CD4-positive, alpha-beta T cell (primary cell): ENCODE results near the gene CNTLN. TPM values are rescaled to one million over a fixed set of nuclear protein-coding genes. Genes with fewer than 3 reads are reported as not detected.
"Not testable (repeated sequence)": the region's sequence is repeated elsewhere in the genome, so short reads cannot be mapped to it uniquely, and the experiment has no call there.

Experiments
- ATAC-seq: fragments of 200-7000 bp; cut with Tn5 transposase; one replicate; pipeline ENCODE4 v1.10.0; 2022; ENCODE audit warnings: mild to moderate bottlenecking; ENCODE audit not compliant: poor library complexity
- CTCF ChIA-PET: fragments of 350-600 bp; sonication (Branson Sonifier 250); formaldehyde crosslinking; loops from one replicate; lab custom pipeline; 2021; ENCODE audit warnings: antibody characterized with exemption, inconsistent platforms; lab: Charles Lee
- POLR2A ChIA-PET: fragments of 350-600 bp; sonication (Branson Sonifier 250); formaldehyde crosslinking; loops from one replicate; lab custom pipeline; 2021; ENCODE audit warnings: antibody characterized with exemption, inconsistent platforms; lab: Charles Lee
- DNase-seq, 14 experiments: peaks; one replicate each; pipeline ENCODE4 v3.0.0-alpha.2; 2013 to 2020; ENCODE audit warnings: mixed read lengths in 2 of 14
- H3K27ac ChIP-seq, 2 donors: one replicate each; pipeline versions ENCODE4 v1.5.1 to v1.7.0; 2013; ENCODE audit warnings: low read length in 2 of 2, low read depth in 1 of 2, mild to moderate bottlenecking in 1 of 2
- H3K27me3 ChIP-seq, 2 experiments: 1 replicate in 1 of 2; 2 replicates in 1 of 2; pipeline versions ENCODE4 v1.6.1 to v1.7.0; 2013; ENCODE audit warnings: low read length in 2 of 2, control low read depth in 1 of 2, mild to moderate bottlenecking in 1 of 2, moderate library complexity in 1 of 2; ENCODE audit not compliant: insufficient read depth in 2 of 2, control insufficient read depth in 1 of 2
- H3K36me3 ChIP-seq: one replicate; pipeline ENCODE4 v1.6.1; 2013; ENCODE audit warnings: low read length, control low read depth; ENCODE audit not compliant: insufficient read depth
- H3K4me1 ChIP-seq: one replicate; pipeline ENCODE4 v1.6.1; 2013; ENCODE audit warnings: low read length, control low read depth; ENCODE audit not compliant: insufficient read depth
- H3K4me3 ChIP-seq: one replicate; pipeline ENCODE4 v1.5.1; 2013; ENCODE audit warnings: mild to moderate bottlenecking, low read length, moderate library complexity
- H3K9me3 ChIP-seq, 2 experiments: 1 replicate in 1 of 2; 2 replicates in 1 of 2; pipeline versions ENCODE4 v1.6.1 to v1.7.0; 2013; ENCODE audit warnings: low read length in 2 of 2, mild to moderate bottlenecking in 2 of 2, control low read depth in 1 of 2, moderate library complexity in 1 of 2; ENCODE audit not compliant: control insufficient read depth in 1 of 2, insufficient read depth in 1 of 2
- H3K27ac Mint-ChIP-seq: one replicate; pipeline ENCODE4 v1.8.0; 2020; ENCODE audit warnings: mixed read lengths
- H3K27me3 Mint-ChIP-seq: one replicate; pipeline ENCODE4 v1.8.0; 2021; ENCODE audit warnings: mixed read lengths
- H3K36me3 Mint-ChIP-seq: one replicate; pipeline ENCODE4 v1.8.0; 2021; ENCODE audit warnings: low read depth, mixed read lengths
- H3K4me1 Mint-ChIP-seq: one replicate; pipeline ENCODE4 v1.8.0; 2021; ENCODE audit warnings: low read depth, mixed read lengths
- H3K4me3 Mint-ChIP-seq: one replicate; pipeline ENCODE4 v1.8.0; 2020; ENCODE audit warnings: mild to moderate bottlenecking, mixed read lengths
- H3K9me3 Mint-ChIP-seq: one replicate; pipeline ENCODE4 v1.8.0; 2020; ENCODE audit warnings: mixed read lengths
- intact Hi-C, 2 experiments: fragments of 100-400 bp; cut with DNase I in 1 of 2; cut with micrococcal nuclease in 1 of 2; formaldehyde crosslinking; loops; one replicate each; pipeline versions ENCODE4 v1.15.1 to v1.9.0; 2023 to 2025; cut with DNase I, micrococcal nuclease
- total RNA-seq, 174 experiments: library from RNA in 2 of 174; stranded (reverse) in 2 of 174; gene quantifications; one replicate each; pipeline ENCODE4 v1.2.3 and lab custom pipeline; 2021 to 2026
- TF ChIP-seq, protein P1 (sequence below): fragments of 200-600 bp; IDR thresholded peaks from one replicate; pipeline ENCODE4 v1.8.0; 2022; ENCODE audit warnings: antibody characterized with exemption, mild to moderate bottlenecking

The CNTLN gene
- total RNA-seq, 2 experiments from 2014 or later: 0.25 to 0.28 TPM

DNA sequence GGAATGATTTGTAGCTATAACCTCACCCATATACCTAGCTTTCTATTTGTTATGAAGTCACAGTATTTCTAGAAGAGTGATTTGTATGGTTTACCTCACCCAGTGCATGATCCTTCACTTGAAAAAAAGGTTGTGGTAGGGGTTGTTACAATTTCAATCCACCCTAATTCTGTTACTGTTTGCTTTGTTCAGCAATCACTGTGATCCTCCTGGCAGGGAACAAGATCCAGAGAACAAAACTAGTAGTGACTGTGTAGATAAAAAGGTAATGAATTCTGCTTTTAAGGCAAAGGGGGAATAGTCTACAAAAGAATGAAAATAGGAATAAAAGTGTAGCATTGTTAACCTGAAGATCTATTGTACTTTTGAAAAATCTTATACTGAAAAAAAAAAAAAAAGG lies 252.7 kb downstream of the CNTLN start:
- ATAC-seq (no peak), DNase-seq (no peak)
- intact Hi-C loops: no loop called here
- no peak overlapping the region for H3K4me3 ChIP-seq
- H3K27me3 ChIP-seq: no peaks in the 10 kb centered on the region
- Mint-ChIP-seq H3K27me3 (no peaks in the 10 kb centered on the region), H3K4me1 (no peaks in the 10 kb centered on the region), H3K27ac (no peak overlapping the region), H3K36me3 (no peaks in the 10 kb centered on the region), H3K9me3 (no peaks in the 10 kb centered on the region), H3K4me3 (no peak overlapping the region)
- ChIA-PET CTCF (no interaction called here), POLR2A (no interaction called here)
- no peaks in the 10 kb centered on the region for H3K4me1 ChIP-seq
- TF ChIP-seq, protein P1, sequence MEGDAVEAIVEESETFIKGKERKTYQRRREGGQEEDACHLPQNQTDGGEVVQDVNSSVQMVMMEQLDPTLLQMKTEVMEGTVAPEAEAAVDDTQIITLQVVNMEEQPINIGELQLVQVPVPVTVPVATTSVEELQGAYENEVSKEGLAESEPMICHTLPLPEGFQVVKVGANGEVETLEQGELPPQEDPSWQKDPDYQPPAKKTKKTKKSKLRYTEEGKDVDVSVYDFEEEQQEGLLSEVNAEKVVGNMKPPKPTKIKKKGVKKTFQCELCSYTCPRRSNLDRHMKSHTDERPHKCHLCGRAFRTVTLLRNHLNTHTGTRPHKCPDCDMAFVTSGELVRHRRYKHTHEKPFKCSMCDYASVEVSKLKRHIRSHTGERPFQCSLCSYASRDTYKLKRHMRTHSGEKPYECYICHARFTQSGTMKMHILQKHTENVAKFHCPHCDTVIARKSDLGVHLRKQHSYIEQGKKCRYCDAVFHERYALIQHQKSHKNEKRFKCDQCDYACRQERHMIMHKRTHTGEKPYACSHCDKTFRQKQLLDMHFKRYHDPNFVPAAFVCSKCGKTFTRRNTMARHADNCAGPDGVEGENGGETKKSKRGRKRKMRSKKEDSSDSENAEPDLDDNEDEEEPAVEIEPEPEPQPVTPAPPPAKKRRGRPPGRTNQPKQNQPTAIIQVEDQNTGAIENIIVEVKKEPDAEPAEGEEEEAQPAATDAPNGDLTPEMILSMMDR: no peak
- no peak overlapping the region for H3K27ac ChIP-seq
- no peaks in the 10 kb centered on the region for H3K9me3 ChIP-seq
- no peaks in the 10 kb centered on the region for H3K36me3 ChIP-seq

DNA sequence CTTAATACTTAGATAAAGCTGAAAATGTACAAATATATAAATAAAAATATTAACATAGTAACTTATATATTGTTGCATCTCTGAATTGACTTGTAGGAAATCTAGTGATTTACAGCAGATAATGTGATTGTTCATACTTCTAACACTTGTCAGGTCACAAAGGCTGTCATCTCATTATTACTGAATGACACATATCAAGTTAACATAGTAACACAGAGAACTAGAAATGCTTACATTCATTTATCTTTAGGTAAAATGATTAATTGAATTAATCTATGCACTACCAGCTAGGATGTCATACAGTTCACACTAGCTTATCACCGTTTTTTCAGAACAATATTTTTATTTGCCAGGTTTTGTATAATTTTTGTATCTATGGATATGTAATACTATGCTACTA lies 254.2 kb downstream of the CNTLN start:
- TF ChIP-seq, protein P1: no peak
- no peaks in the 10 kb centered on the region for H3K9me3 Mint-ChIP-seq

GRCh38 chr9:17394881-17395510 lies 260.2 kb downstream of the CNTLN start:
- H3K27ac ChIP-seq: no peak overlapping the region
- DNase-seq: no peak
- Mint-ChIP-seq H3K27ac (no peak overlapping the region), H3K27me3 (no peaks in the 10 kb centered on the region), H3K9me3 (no peaks in the 10 kb centered on the region), H3K36me3 (no peaks in the 10 kb centered on the region), H3K4me1 (no peaks in the 10 kb centered on the region), H3K4me3 (no peak overlapping the region)
- H3K36me3 ChIP-seq: no peaks in the 10 kb centered on the region
- no peak overlapping the region for H3K4me3 ChIP-seq
- H3K9me3 ChIP-seq: no peaks in the 10 kb centered on the region
- H3K4me1 ChIP-seq: no peaks in the 10 kb centered on the region
- intact Hi-C loops: no loop called here
- ChIA-PET POLR2A (no interaction called here), CTCF (no interaction called here)
- H3K27me3 ChIP-seq: no peaks in the 10 kb centered on the region
- ATAC-seq: no peak
- TF ChIP-seq, protein P1: no peak

More for the DNA sequence above, 254.2 kb downstream of the CNTLN start:
- no peak overlapping the region for H3K27ac Mint-ChIP-seq
- ChIA-PET POLR2A (no interaction called here), CTCF (no interaction called here)
- H3K4me3 Mint-ChIP-seq: no peak overlapping the region
- intact Hi-C loops: no loop called here
- no peak overlapping the region for H3K27ac ChIP-seq
- H3K36me3 ChIP-seq: no peaks in the 10 kb centered on the region
- H3K27me3 Mint-ChIP-seq: no peaks in the 10 kb centered on the region
- no peaks in the 10 kb centered on the region for H3K4me1 Mint-ChIP-seq
- ATAC-seq (no peak), DNase-seq (no peak)
- no peaks in the 10 kb centered on the region for H3K36me3 Mint-ChIP-seq
- H3K4me1 ChIP-seq: no peaks in the 10 kb centered on the region
- no peak overlapping the region for H3K4me3 ChIP-seq
- H3K9me3 ChIP-seq: no peaks in the 10 kb centered on the region
- no peaks in the 10 kb centered on the region for H3K27me3 ChIP-seq

- H3K4me3 ChIP-seq, H3K27ac Mint-ChIP-seq, H3K36me3 ChIP-seq, DNase-seq, intact Hi-C loops, H3K36me3 Mint-ChIP-seq, H3K4me3 Mint-ChIP-seq, H3K9me3 ChIP-seq, ATAC-seq, POLR2A ChIA-PET, H3K4me1 Mint-ChIP-seq, H3K4me1 ChIP-seq, H3K9me3 Mint-ChIP-seq, CTCF ChIA-PET, H3K27me3 Mint-ChIP-seq, H3K27me3 ChIP-seq, H3K27ac ChIP-seq: not testable (repeated sequence)
Measured at GRCh38 chr9:17397166-17397728, 262.4 kb downstream of the CNTLN start.
